HepG2 (cell line): ENCODE measurements around the gene DNAJC5. TPM values are rescaled to one million over a fixed set of nuclear protein-coding genes. Genes with fewer than 3 reads are reported as not detected.
A peak's percentile ranks its signal among the peaks of the same experiment; 100 is the strongest.

Experiments
- ATAD3A ChIP-seq: sonication (generic); formaldehyde crosslinking; IDR thresholded peaks from 2 replicates; pipeline ENCODE4 v1.4.0; 2020; ENCODE audit warnings: missing genetic modification reagents
- ETV5 ChIP-seq: IDR thresholded peaks from 2 replicates; pipeline ENCODE4 v1.6.1; 2018; ENCODE audit warnings: missing biosample characterization, missing genetic modification reagents, inconsistent platforms, borderline replicate concordance
- GATAD2A ChIP-seq: IDR thresholded peaks from 2 replicates; pipeline ENCODE4 v1.6.1; 2016
- GZF1 ChIP-seq: sonication (generic); formaldehyde crosslinking; IDR thresholded peaks from 2 replicates; pipeline ENCODE4 v1.5.1; 2020; ENCODE audit warnings: mild to moderate bottlenecking, missing genetic modification reagents
- HNF1A ChIP-seq, 2 experiments: sonication (generic) in 1 of 2; formaldehyde crosslinking in 1 of 2; IDR thresholded peaks; 2 replicates each; pipeline versions ENCODE4 v1.4.0 to v1.6.1; 2016 to 2020; ENCODE audit warnings: borderline replicate concordance in 1 of 2, low read depth in 1 of 2, mild to moderate bottlenecking in 1 of 2, missing genetic modification reagents in 1 of 2
- KLF12 ChIP-seq: sonication (generic); formaldehyde crosslinking; IDR thresholded peaks from 2 replicates; pipeline ENCODE4 v1.4.0; 2020; ENCODE audit warnings: missing genetic modification reagents, borderline replicate concordance
- KLF16 ChIP-seq, 2 experiments: sonication (generic) in 1 of 2; formaldehyde crosslinking in 1 of 2; IDR thresholded peaks; 2 replicates each; pipeline versions ENCODE4 v1.6.1 to v1.8.0; 2016 to 2023; ENCODE audit warnings: missing genetic modification reagents in 2 of 2, missing compliant biosample characterization in 1 of 2
- MAX ChIP-seq: IDR thresholded peaks from 2 replicates; pipeline ENCODE4 v1.6.1; 2012; ENCODE audit warnings: inconsistent platforms
- RARA ChIP-seq: IDR thresholded peaks from 2 replicates; pipeline ENCODE4 v1.6.1; 2016; ENCODE audit warnings: missing genetic modification reagents, missing compliant biosample characterization
- RXRA ChIP-seq: sonication (generic); formaldehyde crosslinking; IDR thresholded peaks from 2 replicates; pipeline ENCODE4 v1.5.1; 2020; ENCODE audit warnings: missing genetic modification reagents
- SRSF1 ChIP-seq: fragments of 200-400 bp; formaldehyde crosslinking; optimal IDR thresholded peaks from 2 replicates; pipeline ENCODE3; 2017; ENCODE audit warnings: mild to moderate bottlenecking, low read depth, low read length, moderate library complexity
- TAF1 ChIP-seq: sonication (generic); formaldehyde crosslinking; IDR thresholded peaks from 2 replicates; pipeline ENCODE4 v1.4.0; 2020; ENCODE audit warnings: missing genetic modification reagents
- TRIM24 ChIP-seq: sonication (generic); formaldehyde crosslinking; IDR thresholded peaks from 2 replicates; pipeline ENCODE4 v1.8.0; 2022; ENCODE audit warnings: mild to moderate bottlenecking, missing genetic modification reagents
- ZNF275 ChIP-seq: sonication (generic); formaldehyde crosslinking; IDR thresholded peaks from 2 replicates; pipeline ENCODE4 v1.8.0; 2022; ENCODE audit warnings: missing genetic modification reagents, mild to moderate bottlenecking, inconsistent platforms, borderline replicate concordance
- ZNF281 ChIP-seq: sonication (generic); formaldehyde crosslinking; IDR thresholded peaks from 2 replicates; pipeline ENCODE4 v1.4.0; 2020; ENCODE audit warnings: missing genetic modification reagents, borderline replicate concordance
- ZNF33B ChIP-seq: sonication (generic); formaldehyde crosslinking; IDR thresholded peaks from 2 replicates; pipeline ENCODE4 v1.5.1; 2020; ENCODE audit warnings: mild to moderate bottlenecking, missing genetic modification reagents
- polyA plus RNA-seq, 8 experiments: library from polyadenylated mRNA; depleted of rRNA in 3 of 8; stranded (reverse) in 7 of 8; unstranded in 1 of 8; fragments of >200 nt; fragmentation: Illumina TruSeq in 4 of 8; extraction: Trizol in 4 of 8; gene quantifications; 2 replicates each; pipeline versions ENCODE4 v1.2.1 to v1.2.3, GENCODE V29; 2011 to 2016; ENCODE audit warnings: low read depth in 4 of 8, missing spikeins in 1 of 8, mixed read lengths in 1 of 8; ENCODE audit not compliant: insufficient read depth in 1 of 8
- total RNA-seq, 5 experiments: library from RNA; depleted of rRNA; stranded (reverse); fragments of >200 nt; fragmentation: Illumina TruSeq; extraction: Trizol; gene quantifications; 2 replicates each; pipeline ENCODE4 v1.2.3, GENCODE V29; 2016; ENCODE audit warnings: low read depth in 1 of 5

DNAJC5 gene
- total and polyA plus RNA-seq, 2 of the 13 experiments (the other 11 are each of a cell fraction or from before 2014, with no cell fraction given): 42.8 to 64.5 TPM

GRCh38 chr20:63846128-63846771, 48.7 kb upstream of the DNAJC5 start (continued):
- TF ChIP-seq MAX (peak; percentile 17; the same call in 1 of the 2 replicates), ETV5 (CRISPR knock-in tag) (peak; percentile 43; the same call in 1 of the 2 replicates), ATAD3A (CRISPR knock-in tag) (no peak), ZNF281 (no peak), GATAD2A (CRISPR knock-in tag) (peak; percentile 84), RXRA (CRISPR knock-in tag) (peak; percentile 83; the same call in 1 of the 2 replicates), KLF12 (CRISPR knock-in tag) (no peak; the same call in 1 of the 2 replicates), TAF1 (CRISPR knock-in tag) (peak; percentile 30; the same call in 1 of the 2 replicates), RARA (peak; percentile 86), KLF16 (CRISPR knock-in tag; IDR thresholded peaks at IDR 0.05) (peak in 1 of 2 experiments; percentile 49; a peak in 1 of 4 replicates), TRIM24 (no peak), ZNF275 (CRISPR knock-in tag) (0 out of 2 replicates have a peak, but pooled peaks have one; percentile 18), GZF1 (CRISPR knock-in tag) (0 out of 2 replicates have a peak, but pooled peaks have one; percentile 55), HNF1A (IDR thresholded peaks at IDR 0.05; ENCODE audit: low read depth) (no peak), HNF1A (CRISPR knock-in tag; IDR thresholded peaks at IDR 0.05; ENCODE audit: borderline replicate concordance) (peak; percentile 13; the same call in 1 of the 2 replicates), ZNF33B (no peak), SRSF1 (peak; percentile 32)
